ENCODE results near the gene FIZ1.

FIZ1 gene

DNA sequence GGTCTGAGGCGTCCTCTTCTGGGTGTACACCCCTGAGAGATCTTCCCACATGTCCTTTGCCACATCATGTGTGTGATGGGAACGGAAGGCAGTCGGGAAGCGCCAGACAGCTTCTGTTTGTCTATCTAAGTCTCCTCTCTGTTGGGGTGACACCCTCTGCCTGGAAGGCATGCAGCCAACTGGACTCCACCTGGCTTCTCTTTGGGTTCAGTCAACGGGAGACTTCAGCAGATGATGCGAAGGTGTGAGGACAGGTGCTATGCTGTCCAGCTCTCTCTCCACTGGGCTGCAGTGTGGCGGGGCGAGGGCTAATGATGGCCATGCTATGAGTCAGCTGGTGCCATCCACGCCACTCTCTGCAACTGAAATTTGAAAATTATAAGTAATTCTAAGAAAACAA, 39.6 kb downstream of the FIZ1 start:
- H3K4me3 ChIP-seq (ENCODE audit: control insufficient read depth, low read depth, low read length) = no peak overlapping the region
- no peak for TF ChIP-seq CTCF (IDR thresholded peaks at IDR 0.05; ENCODE audit: control insufficient read depth, insufficient read depth, low read depth, low read length, missing control alignments)
- no peak for DNase-seq (ENCODE audit: low read depth)

GRCh38 chr19:55554741-55555152, 44.6 kb downstream of the FIZ1 start:
- no peak for TF ChIP-seq CTCF (IDR thresholded peaks at IDR 0.05; ENCODE audit: control insufficient read depth, insufficient read depth, low read depth, low read length, missing control alignments)
- no peak overlapping the region for H3K4me3 ChIP-seq (ENCODE audit: control insufficient read depth, low read depth, low read length)
- no peak for DNase-seq (ENCODE audit: low read depth)

DNA sequence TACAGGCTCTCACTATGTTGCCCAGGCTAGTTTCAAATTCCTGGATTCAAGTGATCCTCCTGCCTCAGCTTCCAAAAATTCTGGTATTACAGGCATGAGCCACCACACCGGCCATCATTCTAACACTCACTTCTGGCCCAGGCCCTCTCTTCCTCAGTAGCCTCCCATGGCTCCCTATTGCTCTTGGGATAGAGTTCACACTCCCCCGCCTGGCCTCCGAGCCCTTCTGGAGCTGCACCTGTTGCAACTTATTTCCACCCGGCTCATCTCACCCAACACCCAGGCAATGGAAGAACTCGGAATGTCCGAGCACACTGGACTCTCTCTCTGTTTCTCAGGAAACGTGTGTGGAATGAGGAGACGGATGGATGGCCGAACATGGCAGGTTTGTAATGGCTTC, 45.0 kb downstream of the FIZ1 start:
- no peak for TF ChIP-seq CTCF (IDR thresholded peaks at IDR 0.05; ENCODE audit: control insufficient read depth, insufficient read depth, low read depth, low read length, missing control alignments)
- DNase-seq (ENCODE audit: low read depth) = no peak
- H3K4me3 ChIP-seq (ENCODE audit: control insufficient read depth, low read depth, low read length) = no peak overlapping the region

- DNase-seq (ENCODE audit: low read depth) = no peak
- TF ChIP-seq CTCF (IDR thresholded peaks at IDR 0.05; ENCODE audit: control insufficient read depth, insufficient read depth, low read depth, low read length, missing control alignments) = no peak
- H3K4me3 ChIP-seq (ENCODE audit: control insufficient read depth, low read depth, low read length) = no peak overlapping the region
Measured at GRCh38 chr19:55553217-55554182, 45.8 kb downstream of the FIZ1 start.

DNA sequence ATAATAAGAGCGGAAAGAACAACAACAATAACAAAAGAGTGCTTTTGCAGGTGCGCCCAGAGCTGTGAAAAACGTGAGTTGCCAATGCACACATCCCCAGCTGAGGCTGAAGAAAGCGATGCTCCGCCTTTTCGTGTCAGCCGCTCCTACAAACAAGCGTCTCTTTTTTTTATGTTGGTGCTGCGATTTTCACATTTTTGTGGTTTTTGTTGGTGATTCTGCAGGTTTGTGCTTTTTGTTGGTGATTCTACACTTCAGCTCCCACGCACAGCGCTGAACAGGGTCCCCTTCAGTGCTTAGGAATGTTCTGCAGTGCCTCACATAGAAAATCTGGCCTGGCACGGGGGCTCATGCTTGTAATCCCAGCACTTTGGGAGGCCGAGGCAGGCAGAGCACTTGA, 46.7 kb downstream of the FIZ1 start:
- no peak for TF ChIP-seq CTCF (IDR thresholded peaks at IDR 0.05; ENCODE audit: control insufficient read depth, insufficient read depth, low read depth, low read length, missing control alignments)

GRCh38 chr19:55552206-55552605, 47.1 kb downstream of the FIZ1 start:
- DNase-seq (ENCODE audit: low read depth) = no peak
- H3K4me3 ChIP-seq (ENCODE audit: control insufficient read depth, low read depth, low read length) = no peak overlapping the region
- no peak for TF ChIP-seq CTCF (IDR thresholded peaks at IDR 0.05; ENCODE audit: control insufficient read depth, insufficient read depth, low read depth, low read length, missing control alignments)

More for the DNA sequence above, 46.7 kb downstream of the FIZ1 start:
- peak; percentile 82 for DNase-seq (ENCODE audit: low read depth)
- H3K4me3 ChIP-seq (ENCODE audit: control insufficient read depth, low read depth, low read length) = no peak overlapping the region

All from AG09309 (cell line).